Inflammatory macrophage treated with lipopolysaccharide for 1 hour (primary cell): ENCODE data around the gene C16orf54.
"Not testable (repeated sequence)": the region's sequence is repeated elsewhere in the genome, so short reads cannot be mapped to it uniquely, and the experiment has no call there.

ENCODE experiments used
- DNase-seq, 2 donors: peaks; one replicate each; pipeline ENCODE4 v3.0.0-alpha.2; 2020 to 2022

Gene C16orf54

GRCh38 chr16:29738514-29738913 is 7.3 kb downstream of the C16orf54 start:
- peak; percentile 73 to 74 for DNase-seq

- no peak for DNase-seq
Observed at GRCh38 chr16:29737713-29738112, 8.1 kb downstream of the C16orf54 start.

GRCh38 chr16:29736764-29737163 is 9.0 kb downstream of the C16orf54 start:
- DNase-seq, result peak; percentile 84 to 93

GRCh38 chr16:29736112-29736511 is 9.7 kb downstream of the C16orf54 start:
- no peak for DNase-seq

- peak; percentile 83 to 95 for DNase-seq
Observed at GRCh38 chr16:29734786-29735185, 11.0 kb downstream of the C16orf54 start.

- not testable (repeated sequence) for DNase-seq
Observed at GRCh38 chr16:29731768-29732601, 13.8 kb downstream of the C16orf54 start.

- no peak for DNase-seq
Observed at GRCh38 chr16:29730649-29731048, 15.1 kb downstream of the C16orf54 start.

GRCh38 chr16:29729116-29729521 is 16.7 kb downstream of the C16orf54 start:
- DNase-seq, result peak; percentile 32 to 44

- no peak for DNase-seq
Observed at GRCh38 chr16:29727452-29727851, 18.3 kb downstream of the C16orf54 start.

GRCh38 chr16:29726845-29727377 is 18.9 kb downstream of the C16orf54 start:
- DNase-seq, result no peak

GRCh38 chr16:29721167-29721879 is 24.5 kb downstream of the C16orf54 start:
- DNase-seq, result peak; percentile 53 to 79

GRCh38 chr16:29720703-29721102 is 25.1 kb downstream of the C16orf54 start:
- DNase-seq, result no peak

- no peak for DNase-seq
Observed at GRCh38 chr16:29719063-29719462, 26.7 kb downstream of the C16orf54 start.

GRCh38 chr16:29717113-29717512 is 28.7 kb downstream of the C16orf54 start:
- DNase-seq, result no peak

GRCh38 chr16:29714972-29715371 is 30.8 kb downstream of the C16orf54 start:
- DNase-seq, result no peak

- DNase-seq, result no peak
Observed at GRCh38 chr16:29714396-29714795, 31.4 kb downstream of the C16orf54 start.

GRCh38 chr16:29712809-29713208 is 33.0 kb downstream of the C16orf54 start:
- no peak for DNase-seq

GRCh38 chr16:29710227-29711219 is 35.3 kb downstream of the C16orf54 start:
- peak; percentile 64 to 82 for DNase-seq

GRCh38 chr16:29709657-29710056 is 36.1 kb downstream of the C16orf54 start:
- DNase-seq, result not testable (repeated sequence)

GRCh38 chr16:29708917-29709600 is 36.7 kb downstream of the C16orf54 start:
- DNase-seq, result no peak

- DNase-seq, result not testable (repeated sequence)
Observed at GRCh38 chr16:29707160-29707559, 38.6 kb downstream of the C16orf54 start.

GRCh38 chr16:29705030-29705429 is 40.8 kb downstream of the C16orf54 start:
- DNase-seq, result no peak
